HG03342 (cell line): Measurements from ENCODE around the gene MAPT.
"Not testable (repeated sequence)": the region's sequence is repeated elsewhere in the genome, so short reads cannot be mapped to it uniquely, and the experiment has no call there.

ENCODE experiments used
- ATAC-seq: cut with Tn5 transposase; IDR thresholded peaks from one replicate; pipeline ENCODE4 v1.9.1; 2021; ENCODE audit warnings: mild to moderate bottlenecking, moderate library complexity; ENCODE audit not compliant: unreplicated experiment

MAPT gene

GRCh38 chr17:45861165-45861564, 33.2 kb upstream of the MAPT start:
- no peak for ATAC-seq

GRCh38 chr17:45862127-45862526, 32.2 kb upstream of the MAPT start:
- ATAC-seq, result not testable (repeated sequence)

GRCh38 chr17:45863857-45864654, 30.3 kb upstream of the MAPT start:
- no peak for ATAC-seq

- no peak for ATAC-seq
Observed at GRCh38 chr17:45867171-45867570, 27.2 kb upstream of the MAPT start.

- ATAC-seq, result no peak
Observed at GRCh38 chr17:45867702-45868101, 26.7 kb upstream of the MAPT start.

- no peak for ATAC-seq
Observed at GRCh38 chr17:45868276-45868675, 26.1 kb upstream of the MAPT start.

GRCh38 chr17:45869676-45870341, 24.5 kb upstream of the MAPT start:
- no peak for ATAC-seq

- ATAC-seq, result no peak
Observed at GRCh38 chr17:45870342-45870974, 23.9 kb upstream of the MAPT start.

- no peak for ATAC-seq
Observed at GRCh38 chr17:45871718-45872117, 22.6 kb upstream of the MAPT start.

GRCh38 chr17:45873728-45874127, 20.6 kb upstream of the MAPT start:
- no peak for ATAC-seq

GRCh38 chr17:45874151-45874550, 20.2 kb upstream of the MAPT start:
- ATAC-seq, result no peak

GRCh38 chr17:45876539-45876938, 17.8 kb upstream of the MAPT start:
- ATAC-seq, result no peak

GRCh38 chr17:45877467-45877866, 16.9 kb upstream of the MAPT start:
- ATAC-seq, result no peak

GRCh38 chr17:45883063-45883462, 11.3 kb upstream of the MAPT start:
- ATAC-seq, result no peak

GRCh38 chr17:45886852-45887251, 7.5 kb upstream of the MAPT start:
- no peak for ATAC-seq

GRCh38 chr17:45888392-45888791, 6.0 kb upstream of the MAPT start:
- ATAC-seq, result no peak

GRCh38 chr17:45889579-45889978, 4.8 kb upstream of the MAPT start:
- ATAC-seq, result no peak

GRCh38 chr17:45893725-45894021, 681 bp upstream of the MAPT start:
- no peak for ATAC-seq

- no peak for ATAC-seq
Observed at GRCh38 chr17:45895304-45895968, 1.1 kb downstream of the MAPT start.

- no peak for ATAC-seq
Observed at GRCh38 chr17:45895969-45896785, 1.8 kb downstream of the MAPT start.
